NCI-H2107 treated with DMSO at 0.1 percent for 48 hours (cell line): Measurements from ENCODE around the gene NPBWR2.
"Not testable (repeated sequence)": the region's sequence is repeated elsewhere in the genome, so short reads cannot be mapped to it uniquely, and the experiment has no call there.

ENCODE experiments used
- DNase-seq: peaks from one replicate; lab custom pipeline; 2025; ENCODE audit not compliant: unreplicated experiment; lab: John Stamatoyannopoulos, UW

Gene NPBWR2

GRCh38 chr20:64144144-64144912 is 37.0 kb upstream of the NPBWR2 start:
- no peak for DNase-seq

GRCh38 chr20:64143018-64143801 is 35.8 kb upstream of the NPBWR2 start:
- DNase-seq: no peak

- peak; percentile 79 for DNase-seq
Observed at GRCh38 chr20:64142590-64142989, 35.2 kb upstream of the NPBWR2 start.

- DNase-seq: no peak
Observed at GRCh38 chr20:64140956-64141355, 33.6 kb upstream of the NPBWR2 start.

DNA sequence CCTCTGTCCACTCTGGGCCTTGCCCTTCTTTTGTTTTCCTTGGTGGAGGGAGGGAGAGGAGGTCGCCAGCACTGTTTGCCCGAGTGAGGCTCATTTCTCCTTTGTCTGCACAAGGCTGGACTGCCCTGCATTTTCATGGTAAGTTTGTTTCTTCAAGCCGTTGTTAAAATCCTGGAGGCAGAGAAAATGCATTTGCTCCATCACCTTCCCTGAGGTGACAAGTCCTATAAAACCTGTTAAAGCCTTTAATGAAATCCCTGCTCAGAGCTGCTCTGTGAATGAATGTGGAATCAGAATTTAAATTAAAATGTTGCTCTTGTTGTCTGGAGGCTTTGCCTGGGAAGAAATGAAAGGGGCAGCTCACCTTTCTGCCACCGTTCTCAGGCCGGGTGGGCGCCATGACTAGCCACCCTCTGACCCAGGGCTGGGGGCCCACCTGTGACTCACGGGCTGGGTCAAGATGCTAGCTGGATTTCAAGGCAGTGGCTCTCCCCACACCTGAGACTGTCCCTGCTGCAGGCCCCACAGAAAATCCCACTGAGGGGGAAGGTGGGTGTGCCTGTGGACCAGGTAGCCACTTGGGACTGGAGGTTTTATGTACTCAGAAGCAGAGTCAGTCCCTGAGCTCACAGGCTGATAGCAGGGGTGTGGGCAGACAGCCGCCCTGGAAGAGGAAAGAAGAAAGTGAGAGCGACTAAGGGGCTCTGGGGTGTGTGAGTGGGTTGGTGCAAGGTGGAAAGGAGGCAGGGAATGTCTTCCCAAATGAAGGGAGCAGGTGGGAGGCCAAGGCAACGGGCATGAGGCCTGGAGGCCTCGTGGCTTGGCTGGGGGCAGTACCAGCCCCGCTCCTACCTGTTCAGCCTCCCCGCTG is 32.9 kb upstream of the NPBWR2 start:
- no peak for DNase-seq

- DNase-seq: no peak
Observed at GRCh38 chr20:64139199-64140060, 32.1 kb upstream of the NPBWR2 start.

DNA sequence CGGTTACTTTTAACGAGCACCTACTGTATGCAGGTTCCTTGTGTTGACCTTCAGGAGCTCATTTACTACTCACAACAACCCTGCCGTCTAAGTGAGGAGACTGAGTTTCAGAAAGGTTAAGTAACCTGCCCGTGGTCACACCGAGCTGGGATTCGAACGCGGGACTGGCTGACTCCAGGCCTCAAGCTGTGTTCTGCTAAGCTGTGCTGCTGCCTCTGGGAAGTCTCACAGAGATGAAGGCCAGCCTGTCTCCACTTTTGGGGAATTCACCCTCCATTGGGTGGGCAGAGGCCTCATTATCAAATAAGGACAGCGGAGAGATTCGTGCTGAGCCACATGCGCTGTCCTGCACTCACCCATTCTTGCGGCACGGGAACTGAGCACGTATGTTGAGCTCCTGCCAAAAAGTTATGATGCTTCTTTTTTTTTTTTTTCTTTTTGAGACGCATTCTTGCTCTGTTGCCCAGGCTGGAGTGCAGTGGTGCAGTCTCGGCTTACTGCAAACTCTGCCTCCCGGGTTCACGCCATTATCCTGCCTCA is 31.0 kb upstream of the NPBWR2 start:
- DNase-seq: no peak

GRCh38 chr20:64137598-64138031 is 30.2 kb upstream of the NPBWR2 start:
- DNase-seq: no peak

DNA sequence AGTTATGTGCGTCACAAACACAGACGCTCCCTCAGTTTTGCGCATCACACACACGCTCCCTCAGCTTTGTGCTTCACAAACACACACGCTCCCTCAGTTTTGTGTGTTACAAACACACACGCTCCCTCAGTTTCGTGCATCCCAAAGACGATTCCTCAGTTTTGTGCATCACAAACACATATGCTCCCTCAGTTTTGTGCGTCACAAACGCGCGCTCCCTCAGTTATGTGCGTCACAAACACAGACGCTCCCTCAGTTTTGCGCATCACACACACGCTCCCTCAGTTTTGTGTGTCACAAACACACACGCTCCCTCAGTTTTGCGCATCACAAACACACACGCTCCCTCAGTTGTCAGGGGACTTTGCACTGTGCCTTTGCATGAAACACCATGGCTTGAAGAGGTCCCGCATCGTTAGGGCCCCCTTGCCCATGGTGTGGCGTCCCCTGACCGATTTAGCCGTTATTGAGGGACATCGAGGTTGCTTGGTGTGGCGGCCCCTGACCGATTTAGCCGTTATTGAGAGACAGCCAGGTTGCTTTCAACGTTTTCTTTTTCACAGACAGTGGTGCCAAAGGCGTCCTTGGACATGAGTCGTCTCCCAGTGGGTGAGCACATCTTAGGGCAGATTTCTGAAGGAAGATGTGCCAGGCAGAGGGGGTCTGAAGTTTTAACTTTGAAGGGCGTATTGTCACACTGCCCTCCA is 28.8 kb upstream of the NPBWR2 start:
- DNase-seq: no peak

GRCh38 chr20:64134744-64135143 is 27.4 kb upstream of the NPBWR2 start:
- not testable (repeated sequence) for DNase-seq

- DNase-seq: no peak
Observed at GRCh38 chr20:64133951-64134407, 26.6 kb upstream of the NPBWR2 start.

DNA sequence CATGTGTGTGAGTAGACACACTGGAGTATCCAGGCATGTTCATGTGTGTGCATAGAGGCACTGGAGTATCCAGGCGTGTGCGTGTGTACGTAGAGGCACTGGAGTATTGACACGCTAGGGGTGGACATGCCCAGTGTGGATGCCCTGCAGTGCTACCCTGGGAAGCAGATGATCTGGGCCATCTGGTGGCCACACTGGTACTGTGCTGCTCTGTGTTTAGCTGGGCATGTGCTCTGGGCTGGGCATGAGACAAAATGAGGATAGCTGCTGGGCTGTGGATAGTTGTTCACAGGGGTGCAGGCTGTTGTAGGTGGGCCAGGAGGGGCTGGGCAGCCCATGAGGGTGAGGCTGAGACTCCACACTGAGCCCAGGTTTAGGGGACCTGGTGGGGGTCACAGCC is 24.0 kb upstream of the NPBWR2 start:
- no peak for DNase-seq

GRCh38 chr20:64130876-64131275 is 23.5 kb upstream of the NPBWR2 start:
- no peak for DNase-seq

DNA sequence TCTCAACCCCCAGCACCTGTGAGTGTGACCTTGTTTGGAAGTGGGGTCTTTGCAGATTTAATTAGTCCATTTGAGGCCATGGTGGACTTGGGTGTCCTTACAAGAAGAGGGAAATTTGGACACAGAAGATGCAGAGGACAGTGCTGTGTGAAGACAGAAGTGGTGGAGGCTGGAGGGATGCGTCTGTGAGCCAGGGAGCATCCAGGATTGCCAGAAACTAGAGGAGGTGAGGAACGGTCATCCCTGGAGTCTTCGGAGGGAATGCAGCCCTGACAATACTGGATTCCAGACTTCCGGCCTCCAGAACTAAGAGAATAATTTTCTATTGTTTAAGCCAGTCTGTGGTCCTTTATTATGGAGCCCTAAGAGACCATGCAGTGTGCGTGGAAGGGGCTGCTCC is 22.9 kb upstream of the NPBWR2 start:
- no peak for DNase-seq

DNA sequence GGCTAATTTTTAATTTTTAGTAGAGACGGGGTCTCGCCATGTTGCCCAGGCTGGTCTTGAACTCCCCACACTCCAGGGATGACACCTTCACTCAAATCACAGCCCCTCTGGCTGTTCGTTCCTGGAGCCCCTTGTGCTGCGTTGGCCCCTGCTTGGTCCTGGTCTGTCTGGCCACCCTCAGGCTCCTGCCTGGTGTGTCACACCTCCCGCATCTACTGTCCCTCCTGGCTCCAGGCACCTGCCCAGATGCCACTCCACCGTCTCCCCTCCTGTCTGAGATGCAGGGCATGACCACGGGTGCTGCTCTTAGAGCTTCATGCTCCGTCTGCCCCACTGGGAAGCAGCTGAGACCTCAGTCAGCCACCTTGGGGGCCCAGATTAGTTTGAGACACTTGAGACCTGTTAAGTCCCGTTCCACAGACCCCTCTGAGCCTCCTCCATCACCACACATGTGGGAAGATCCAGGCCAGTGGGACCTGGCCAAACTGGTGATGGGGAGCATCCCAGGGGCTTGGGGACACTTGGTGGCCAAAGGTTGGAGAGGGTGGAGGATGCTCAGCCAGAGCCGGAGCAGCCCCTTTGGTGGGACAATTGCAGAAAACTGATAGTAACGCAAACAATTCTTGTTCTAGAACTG is 21.9 kb upstream of the NPBWR2 start:
- no peak for DNase-seq

GRCh38 chr20:64123517-64123916 is 16.2 kb upstream of the NPBWR2 start:
- not testable (repeated sequence) for DNase-seq

DNA sequence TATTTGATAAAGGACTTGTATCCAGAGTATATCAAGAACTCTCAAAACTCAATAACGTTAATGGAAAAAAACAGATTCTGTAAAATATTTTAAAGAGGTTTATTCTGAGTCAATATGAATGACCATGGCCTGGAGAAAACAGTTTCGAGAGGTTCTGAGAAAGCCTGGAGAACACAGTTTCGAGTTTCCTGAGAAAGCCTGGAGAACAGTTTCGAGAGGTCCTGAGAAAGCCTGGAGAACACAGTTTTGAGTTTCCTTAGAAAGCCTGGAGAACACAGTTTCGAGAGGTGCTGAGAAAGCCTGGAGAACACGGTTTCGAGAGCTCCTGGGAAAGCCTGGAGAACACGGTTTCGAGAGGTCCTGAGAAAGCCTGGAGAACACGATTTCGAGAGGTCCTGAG is 15.6 kb upstream of the NPBWR2 start:
- DNase-seq: not testable (repeated sequence)

DNA sequence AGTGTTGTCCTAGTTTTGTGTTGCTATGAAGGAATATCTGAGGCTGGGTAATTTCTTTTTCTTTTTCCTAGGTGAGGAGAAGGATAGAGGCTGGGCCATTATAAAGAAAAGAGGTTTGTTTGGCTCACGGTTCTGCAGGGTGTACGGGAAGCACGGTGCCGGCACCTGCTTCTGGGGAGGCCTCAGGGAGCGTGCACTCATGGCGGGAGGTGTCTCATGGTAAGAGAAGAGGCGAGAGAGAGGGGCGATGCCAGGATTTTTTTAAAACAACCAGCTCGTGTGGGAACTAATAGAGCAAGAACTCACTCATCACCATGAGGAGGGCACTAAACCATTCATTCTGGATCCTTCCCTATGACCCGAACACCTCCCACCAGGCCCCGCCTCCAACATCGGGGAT is 14.2 kb upstream of the NPBWR2 start:
- no peak for DNase-seq
